ENCODE results near the gene RBP5. TPM values are rescaled to one million over a fixed set of nuclear protein-coding genes. Genes with fewer than 3 reads are reported as not detected.

RBP5 gene
- total RNA-seq, 4 donors from 2014 or later = not detected

DNA sequence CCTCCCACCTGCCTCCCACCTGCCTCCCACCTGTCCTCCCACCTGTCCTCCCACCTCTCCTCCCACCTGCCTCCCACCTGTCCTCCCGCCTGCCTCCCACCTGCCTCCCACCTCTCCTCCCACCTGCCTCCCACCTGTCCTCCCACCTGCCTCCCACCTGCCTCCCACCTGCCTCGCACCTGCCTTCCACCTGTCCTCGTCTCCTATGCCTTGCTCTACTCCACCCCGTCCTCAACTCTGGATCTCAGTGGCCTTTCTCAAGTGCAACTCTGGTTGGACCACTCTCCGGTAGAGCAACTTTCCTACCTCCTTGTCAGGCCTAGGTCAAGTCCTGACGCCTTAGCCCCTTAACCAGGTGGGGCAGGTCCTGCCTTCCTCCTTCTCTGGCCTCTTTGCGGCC lies 31.5 kb upstream of the RBP5 start:
- H3K36me3 ChIP-seq = no peaks in the 10 kb centered on the region
- no peak for TF ChIP-seq CTCF (IDR thresholded peaks at IDR 0.05 in 4 of 5, conservative IDR thresholded peaks at IDR 0.05 in 1 of 5)
- no peak for TF ChIP-seq POLR2A (IDR thresholded peaks at IDR 0.05)
- intact Hi-C loops (cut with DNase I; ENCODE audit: low total_unique reads) (no loop called here), in situ Hi-C loops (cut with MboI; ENCODE audit: low sequenced_read_pairs in 4 of 4) (no loop called here)
- ATAC-seq = no peak
- no peak overlapping the region for H3K4me3 ChIP-seq
- no peak overlapping the region for H3K27ac ChIP-seq
- H3K27me3 ChIP-seq = peaks cover 0 to 13% (median 6%) of the 10 kb centered on the region in 3 donors
- no peak for DNase-seq
- H3K9me3 ChIP-seq = no peaks in the 10 kb centered on the region
- no peaks in the 10 kb centered on the region for H3K4me1 ChIP-seq

- TF ChIP-seq POLR2A (IDR thresholded peaks at IDR 0.05) (no peak), CTCF (IDR thresholded peaks at IDR 0.05 in 4 of 5, conservative IDR thresholded peaks at IDR 0.05 in 1 of 5) (no peak)
- intact Hi-C loops (cut with DNase I; ENCODE audit: low total_unique reads) = no loop called here
Measured at GRCh38 chr12:7158781-7159609, 30.3 kb upstream of the RBP5 start.

GRCh38 chr12:7157391-7157790 lies 28.7 kb upstream of the RBP5 start:
- intact Hi-C loops (cut with DNase I; ENCODE audit: low total_unique reads) = no loop called here
- Histone ChIP-seq H3K4me1 (no peaks in the 10 kb centered on the region), H3K4me3 (no peak overlapping the region), H3K27me3 (no peaks in the 10 kb centered on the region), H3K27ac (no peak overlapping the region), H3K9me3 (no peaks in the 10 kb centered on the region), H3K36me3 (no peaks in the 10 kb centered on the region)
- ATAC-seq (no peak), DNase-seq (no peak)
- in situ Hi-C loops (cut with MboI; ENCODE audit: low sequenced_read_pairs in 4 of 4) = no loop called here
- TF ChIP-seq POLR2A (IDR thresholded peaks at IDR 0.05) (no peak), CTCF (IDR thresholded peaks at IDR 0.05 in 4 of 5, conservative IDR thresholded peaks at IDR 0.05 in 1 of 5) (no peak)

More at GRCh38 chr12:7158781-7159609, 30.3 kb upstream of the RBP5 start:
- H3K27ac ChIP-seq = no peak overlapping the region
- H3K27me3 ChIP-seq = peaks cover 0 to 8% (median 6%) of the 10 kb centered on the region in 3 donors
- no peaks in the 10 kb centered on the region for H3K4me1 ChIP-seq
- H3K9me3 ChIP-seq = no peaks in the 10 kb centered on the region
- no peak overlapping the region for H3K4me3 ChIP-seq
- no peaks in the 10 kb centered on the region for H3K36me3 ChIP-seq
- no peak for DNase-seq
- ATAC-seq = no peak
- in situ Hi-C loops (cut with MboI; ENCODE audit: low sequenced_read_pairs in 4 of 4) = no loop called here

GRCh38 chr12:7156259-7157197 lies 27.8 kb upstream of the RBP5 start:
- intact Hi-C loops (cut with DNase I; ENCODE audit: low total_unique reads) (no loop called here), in situ Hi-C loops (cut with MboI; ENCODE audit: low sequenced_read_pairs in 4 of 4) (no loop called here)
- TF ChIP-seq CTCF (IDR thresholded peaks at IDR 0.05 in 4 of 5, conservative IDR thresholded peaks at IDR 0.05 in 1 of 5) (no peak), POLR2A (IDR thresholded peaks at IDR 0.05) (no peak)
- DNase-seq = no peak
- no peaks in the 10 kb centered on the region for H3K27me3 ChIP-seq
- H3K4me3 ChIP-seq = no peak overlapping the region
- H3K36me3 ChIP-seq = no peaks in the 10 kb centered on the region
- ATAC-seq = no peak
- no peaks in the 10 kb centered on the region for H3K9me3 ChIP-seq
- no peaks in the 10 kb centered on the region for H3K4me1 ChIP-seq
- no peak overlapping the region for H3K27ac ChIP-seq
